Calu3 (cell line): ENCODE results near the gene KRTAP17-1. TPM values are rescaled to one million over a fixed set of nuclear protein-coding genes. Genes with fewer than 3 reads are reported as not detected.
A peak's percentile ranks its signal among the peaks of the same experiment; 100 is the strongest.

Experiments
- BruUV-seq: library from RNA; stranded (reverse); fragments of 400-500 nt; replicated peaks from 2 replicates; lab custom pipeline; 2021; lab: Mats Ljungman, UMichigan
- CTCF ChIA-PET: fragments of 300-600 bp; sonication (Branson Sonifier 250); formaldehyde crosslinking; loops from one replicate; lab custom pipeline; 2022; ENCODE audit warnings: antibody characterized with exemption; lab: Charles Lee
- DNase-seq: peaks from one replicate; pipeline ENCODE4 v3.0.0; 2022
- H3K27ac Mint-ChIP-seq: one replicate; pipeline ENCODE4 v1.8.0; 2022; ENCODE audit warnings: mixed read lengths; ENCODE audit not compliant: unreplicated experiment
- H3K27me3 Mint-ChIP-seq: one replicate; pipeline ENCODE4 v1.8.0; 2022; ENCODE audit warnings: mixed read lengths; ENCODE audit not compliant: unreplicated experiment
- H3K36me3 Mint-ChIP-seq: one replicate; pipeline ENCODE4 v1.8.0; 2022; ENCODE audit warnings: mild to moderate bottlenecking, moderate library complexity, mixed read lengths; ENCODE audit not compliant: insufficient read depth, unreplicated experiment
- H3K4me1 Mint-ChIP-seq: one replicate; pipeline ENCODE4 v1.8.0; 2022; ENCODE audit warnings: mild to moderate bottlenecking, low read depth, mixed read lengths; ENCODE audit not compliant: unreplicated experiment
- H3K4me3 Mint-ChIP-seq: one replicate; pipeline ENCODE4 v1.8.0; 2022; ENCODE audit warnings: mild to moderate bottlenecking, low read depth, moderate library complexity, mixed read lengths; ENCODE audit not compliant: unreplicated experiment
- H3K9me3 Mint-ChIP-seq: one replicate; pipeline ENCODE4 v1.8.0; 2022; ENCODE audit warnings: low read depth, mixed read lengths; ENCODE audit not compliant: unreplicated experiment
- intact Hi-C: fragments of 100-400 bp; cut with micrococcal nuclease; formaldehyde crosslinking; loops from one replicate; pipeline ENCODE4 v1.10.0; 2022; ENCODE audit not compliant: unreplicated experiment
- total RNA-seq: library from RNA; stranded (reverse); gene quantifications from 2 replicates; pipeline ENCODE4 v1.2.3, GENCODE V29; 2022
- TF ChIP-seq, protein P1 (sequence below): fragments of 200-600 bp; IDR thresholded peaks from one replicate; pipeline ENCODE4 v1.8.0; 2022; ENCODE audit warnings: antibody characterized with exemption; ENCODE audit not compliant: unreplicated experiment

The KRTAP17-1 gene
- total RNA-seq, 1 experiment from 2014 or later, result not detected

DNA sequence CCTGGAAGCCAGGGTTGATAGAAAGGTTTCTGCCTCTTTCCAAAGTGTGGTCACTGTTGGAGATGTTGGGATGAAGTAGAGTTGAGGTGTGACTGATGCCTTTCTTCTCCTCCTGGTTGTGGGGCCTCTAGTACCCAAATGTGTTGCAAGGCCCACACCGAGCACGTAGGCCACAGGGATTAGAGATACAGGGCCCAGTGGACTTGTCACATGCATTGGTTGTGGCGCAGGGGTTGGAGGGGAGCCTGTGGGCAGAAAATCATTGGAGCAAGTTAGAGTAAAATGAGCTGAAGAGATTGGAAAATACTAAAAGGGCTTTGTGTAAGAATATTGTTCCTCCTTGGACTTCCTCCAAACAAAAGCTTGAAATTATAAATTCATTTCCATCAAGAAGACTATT, 30.5 kb upstream of the KRTAP17-1 start:
- no TSS peak for BruUV-seq
- Mint-ChIP-seq H3K9me3 (peaks cover 4% of the 10 kb centered on the region), H3K27me3 (no peaks in the 10 kb centered on the region), H3K27ac (no peak overlapping the region), H3K4me3 (no peak overlapping the region), H3K36me3 (no peaks in the 10 kb centered on the region), H3K4me1 (peaks cover 16% of the 10 kb centered on the region)
- CTCF ChIA-PET, result no interaction called here
- intact Hi-C loops, result no loop called here
- no peak for DNase-seq
- TF ChIP-seq, protein P1, sequence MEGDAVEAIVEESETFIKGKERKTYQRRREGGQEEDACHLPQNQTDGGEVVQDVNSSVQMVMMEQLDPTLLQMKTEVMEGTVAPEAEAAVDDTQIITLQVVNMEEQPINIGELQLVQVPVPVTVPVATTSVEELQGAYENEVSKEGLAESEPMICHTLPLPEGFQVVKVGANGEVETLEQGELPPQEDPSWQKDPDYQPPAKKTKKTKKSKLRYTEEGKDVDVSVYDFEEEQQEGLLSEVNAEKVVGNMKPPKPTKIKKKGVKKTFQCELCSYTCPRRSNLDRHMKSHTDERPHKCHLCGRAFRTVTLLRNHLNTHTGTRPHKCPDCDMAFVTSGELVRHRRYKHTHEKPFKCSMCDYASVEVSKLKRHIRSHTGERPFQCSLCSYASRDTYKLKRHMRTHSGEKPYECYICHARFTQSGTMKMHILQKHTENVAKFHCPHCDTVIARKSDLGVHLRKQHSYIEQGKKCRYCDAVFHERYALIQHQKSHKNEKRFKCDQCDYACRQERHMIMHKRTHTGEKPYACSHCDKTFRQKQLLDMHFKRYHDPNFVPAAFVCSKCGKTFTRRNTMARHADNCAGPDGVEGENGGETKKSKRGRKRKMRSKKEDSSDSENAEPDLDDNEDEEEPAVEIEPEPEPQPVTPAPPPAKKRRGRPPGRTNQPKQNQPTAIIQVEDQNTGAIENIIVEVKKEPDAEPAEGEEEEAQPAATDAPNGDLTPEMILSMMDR, result no peak

DNA sequence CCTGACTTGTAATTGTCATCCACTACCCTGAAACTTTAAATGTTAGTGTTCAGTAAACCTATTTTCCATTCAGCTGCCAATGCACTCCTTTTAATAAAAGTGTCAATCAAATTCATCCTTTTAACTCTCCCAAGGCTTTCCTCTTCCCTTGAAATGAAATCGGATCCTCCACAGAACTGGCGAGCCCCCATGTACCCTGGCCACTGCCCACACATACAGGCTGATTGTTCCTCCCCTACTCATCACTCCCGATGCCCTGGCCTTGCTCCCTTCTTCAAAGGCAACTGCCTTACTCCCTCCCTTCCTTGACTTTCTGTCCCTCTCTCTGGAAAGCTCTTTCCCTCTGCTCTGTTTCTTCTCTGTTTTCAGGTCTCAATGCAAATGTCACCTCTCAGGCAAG, 27.5 kb upstream of the KRTAP17-1 start:
- Mint-ChIP-seq H3K4me3 (no peak overlapping the region), H3K27me3 (no peaks in the 10 kb centered on the region), H3K36me3 (no peaks in the 10 kb centered on the region), H3K9me3 (peaks cover 4% of the 10 kb centered on the region), H3K27ac (no peak overlapping the region), H3K4me1 (peaks cover 36% of the 10 kb centered on the region)
- intact Hi-C loops, result no loop called here
- no peak for DNase-seq
- TF ChIP-seq, protein P1, result no peak
- BruUV-seq, result no TSS peak
- CTCF ChIA-PET, result interaction anchor here (0.7 kb wide), 1 partner anchor 472 kb away, joined by 3 read pairs; no protein-coding TSS in a partner anchor

DNA sequence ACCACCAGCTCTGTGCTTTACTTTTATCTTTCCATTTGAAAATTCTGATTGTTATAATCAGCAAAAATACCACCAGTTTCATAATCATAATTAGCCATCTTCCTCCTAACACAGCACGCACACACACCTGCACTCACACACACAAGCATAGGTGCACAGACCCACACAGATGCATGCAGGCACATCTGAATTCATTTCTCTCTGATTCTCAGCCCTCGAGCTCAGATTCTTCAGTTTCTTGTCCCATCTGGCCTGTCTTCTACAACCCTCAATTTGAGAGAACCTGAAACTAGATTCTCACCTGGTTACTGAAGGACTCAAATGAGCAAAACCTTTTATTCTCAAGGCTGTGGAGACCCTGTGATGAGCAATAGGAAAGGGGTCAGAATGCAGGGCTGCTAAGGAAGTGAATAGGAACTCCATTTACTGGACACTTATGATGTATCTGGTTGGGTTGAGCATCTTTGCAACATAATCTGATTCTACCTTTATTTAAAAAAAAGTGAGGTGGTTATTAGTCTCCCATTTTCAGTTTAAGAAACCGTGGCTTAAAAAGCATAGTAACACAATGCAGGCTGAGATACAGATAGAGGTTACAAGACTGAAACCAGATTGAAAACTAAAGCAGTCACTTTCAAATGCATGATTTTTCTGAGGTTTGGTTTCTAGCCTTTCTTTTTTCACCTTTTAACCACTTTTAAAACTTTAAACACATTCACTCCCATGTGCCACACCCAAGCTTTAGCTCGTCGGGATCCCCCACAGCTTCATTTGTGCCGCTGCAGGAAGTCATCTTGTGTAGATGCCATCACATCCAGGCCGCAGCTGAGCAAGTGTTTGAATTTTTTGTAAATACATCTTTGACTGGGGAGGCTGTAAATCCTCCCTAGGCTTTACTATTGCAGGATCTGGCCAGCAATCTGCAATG, 25.7 kb upstream of the KRTAP17-1 start:
- peaks cover 32% of the 10 kb centered on the region for H3K4me1 Mint-ChIP-seq
- TF ChIP-seq, protein P1, result no peak
- no peaks in the 10 kb centered on the region for H3K27me3 Mint-ChIP-seq
- no peaks in the 10 kb centered on the region for H3K36me3 Mint-ChIP-seq
- no peak for DNase-seq
- H3K27ac Mint-ChIP-seq, result peak overlapping the region; percentile 25
- H3K4me3 Mint-ChIP-seq, result peak overlapping the region; percentile 4
- CTCF ChIA-PET, result interaction anchor here (1.3 to 2.9 kb wide), 2 partner anchors 208 to 322 kb away, joined by 3 to 9 read pairs; no protein-coding TSS in a partner anchor
- BruUV-seq, result no TSS peak
- intact Hi-C loops, result no loop called here
- peaks cover 4% of the 10 kb centered on the region for H3K9me3 Mint-ChIP-seq

DNA sequence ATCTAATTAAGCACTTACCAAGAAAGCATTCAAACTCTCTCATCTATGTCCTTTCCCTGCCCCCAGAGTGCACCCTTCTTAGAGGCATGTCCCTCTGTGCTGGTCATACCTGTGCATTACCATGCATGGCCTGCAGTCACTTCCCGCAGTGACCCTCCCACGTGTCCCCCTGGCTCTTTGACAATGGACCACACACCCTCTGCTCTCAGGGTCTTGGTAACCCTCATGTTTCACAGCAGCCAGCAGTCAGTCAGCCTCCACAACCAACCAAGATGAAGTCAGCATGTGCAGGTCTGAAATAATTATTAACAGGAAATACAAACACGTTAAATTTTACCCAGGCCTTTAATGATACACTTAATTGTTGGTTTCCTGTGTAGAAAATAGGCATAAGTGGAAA, 25.0 kb upstream of the KRTAP17-1 start:
- Mint-ChIP-seq H3K27me3 (no peaks in the 10 kb centered on the region), H3K4me1 (peaks cover 32% of the 10 kb centered on the region), H3K27ac (peak overlapping the region; percentile 25), H3K36me3 (no peaks in the 10 kb centered on the region), H3K9me3 (peaks cover 4% of the 10 kb centered on the region), H3K4me3 (peak overlapping the region; percentile 4)
- BruUV-seq, result no TSS peak
- intact Hi-C loops, result no loop called here
- peak; percentile 58 for DNase-seq
- TF ChIP-seq, protein P1, result peak; percentile 37
- CTCF ChIA-PET, result interaction anchor here (0.7 to 2.9 kb wide), 3 partner anchors 108 to 322 kb away, joined by 3 to 9 read pairs (median 3); no protein-coding TSS in a partner anchor
